PFSK-1 (cell line): ENCODE measurements around the gene COPB1.

Experiments
- POLR2AphosphoS5 ChIP-seq: IDR thresholded peaks from 2 replicates; pipeline ENCODE4 v1.6.1; 2012; ENCODE audit warnings: low read depth, mild to moderate bottlenecking, control low read depth, low read length, moderate library complexity
- REST ChIP-seq, 2 experiments: IDR thresholded peaks; 2 replicates each; pipeline versions ENCODE4 v1.6.1 to v1.8.0; 2011 to 2012; ENCODE audit warnings: low read depth in 2 of 2, low read length in 2 of 2, control low read depth in 1 of 2, inconsistent platforms in 1 of 2, mild to moderate bottlenecking in 1 of 2, moderate library complexity in 1 of 2; ENCODE audit not compliant: insufficient read depth in 1 of 2
- TAF1 ChIP-seq: IDR thresholded peaks from 2 replicates; pipeline ENCODE4 v1.6.1; 2012; ENCODE audit warnings: low read length, control low read depth, borderline replicate concordance; ENCODE audit not compliant: insufficient read depth

- no peak for TF ChIP-seq REST (IDR thresholded peaks at IDR 0.05; ENCODE audit: insufficient read depth in 1 of 2, low read depth in 2 of 2, low read length in 2 of 2)
- no peak for TF ChIP-seq POLR2AphosphoS5
- TF ChIP-seq TAF1: no peak
Observed at GRCh38 chr11:14418801-14419417, 80.7 kb downstream of the COPB1 start.
